RPMI7951 (cell line): ENCODE data around the gene TMEM134. TPM values are rescaled to one million over a fixed set of nuclear protein-coding genes. Genes with fewer than 3 reads are reported as not detected.
"Not testable (repeated sequence)": the region's sequence is repeated elsewhere in the genome, so short reads cannot be mapped to it uniquely, and the experiment has no call there.

Source experiments
- DNase-seq: peaks from one replicate; pipeline ENCODE4 v3.0.0-alpha.2; 2012; ENCODE audit warnings: low read depth
- total RNA-seq: library from RNA; depleted of rRNA; stranded (reverse); fragments of >200 nt; shearing (Covaris generic); gene quantifications from 2 replicates; pipeline ENCODE4 v1.2.3, GENCODE V29; 2014

The TMEM134 gene
- total RNA-seq, 1 experiment from 2014 or later = 28.0 TPM

DNA sequence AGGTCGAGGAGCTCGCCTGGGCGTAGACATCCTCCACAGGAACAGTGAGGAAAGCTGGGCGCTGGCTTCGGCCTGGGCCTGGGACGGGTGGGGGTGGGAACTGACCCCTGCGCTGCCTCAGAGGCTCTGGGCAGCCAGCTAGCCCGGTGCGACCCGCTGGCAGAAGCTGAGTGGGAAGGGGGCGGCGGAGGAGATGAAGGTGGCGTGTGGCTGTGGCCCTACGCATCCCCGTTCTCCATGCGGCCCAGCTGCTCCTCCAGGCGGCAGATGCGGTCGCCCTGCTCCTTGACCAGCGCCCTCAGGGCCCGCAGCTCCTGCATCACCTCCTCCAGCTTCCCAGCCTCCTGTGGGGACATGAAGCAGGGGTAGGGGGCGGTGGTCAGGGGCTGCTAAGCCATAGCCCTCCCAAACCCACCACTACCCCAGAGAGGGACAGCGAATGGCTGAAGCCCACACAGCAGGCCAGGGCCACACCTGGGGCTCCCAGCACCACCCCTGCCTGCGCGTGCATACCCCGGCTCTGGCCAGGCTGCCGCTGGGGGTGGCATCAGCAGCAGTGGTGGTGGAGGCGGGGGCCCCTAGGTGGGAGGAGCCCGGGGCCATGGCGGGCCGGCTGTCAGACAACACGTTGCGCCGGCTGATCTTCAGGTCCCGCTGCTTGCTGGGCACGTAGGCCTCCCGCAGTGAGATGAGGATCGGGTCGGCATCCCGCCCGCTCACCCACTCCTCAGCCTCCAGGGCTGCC lies 30.7 kb downstream of the TMEM134 start:
- DNase-seq = no peak

DNA sequence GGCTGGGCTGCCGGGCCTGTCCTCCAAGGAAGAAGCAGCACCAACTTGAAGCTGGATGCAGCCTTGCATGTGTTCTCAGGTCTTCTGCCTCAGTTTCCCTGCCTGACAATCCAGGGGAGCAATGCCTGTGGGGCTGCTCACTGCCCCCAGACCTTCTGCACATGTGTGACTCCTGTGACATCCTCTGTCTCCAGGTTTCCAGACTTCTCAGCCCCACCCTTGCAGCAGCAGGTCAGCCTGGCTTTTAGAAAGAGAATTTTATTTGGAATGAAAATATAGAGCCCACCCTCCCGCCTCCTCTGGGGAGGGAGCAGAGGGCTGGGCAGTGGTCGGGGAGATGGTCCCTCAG lies 31.3 kb downstream of the TMEM134 start:
- DNase-seq = no peak

DNA sequence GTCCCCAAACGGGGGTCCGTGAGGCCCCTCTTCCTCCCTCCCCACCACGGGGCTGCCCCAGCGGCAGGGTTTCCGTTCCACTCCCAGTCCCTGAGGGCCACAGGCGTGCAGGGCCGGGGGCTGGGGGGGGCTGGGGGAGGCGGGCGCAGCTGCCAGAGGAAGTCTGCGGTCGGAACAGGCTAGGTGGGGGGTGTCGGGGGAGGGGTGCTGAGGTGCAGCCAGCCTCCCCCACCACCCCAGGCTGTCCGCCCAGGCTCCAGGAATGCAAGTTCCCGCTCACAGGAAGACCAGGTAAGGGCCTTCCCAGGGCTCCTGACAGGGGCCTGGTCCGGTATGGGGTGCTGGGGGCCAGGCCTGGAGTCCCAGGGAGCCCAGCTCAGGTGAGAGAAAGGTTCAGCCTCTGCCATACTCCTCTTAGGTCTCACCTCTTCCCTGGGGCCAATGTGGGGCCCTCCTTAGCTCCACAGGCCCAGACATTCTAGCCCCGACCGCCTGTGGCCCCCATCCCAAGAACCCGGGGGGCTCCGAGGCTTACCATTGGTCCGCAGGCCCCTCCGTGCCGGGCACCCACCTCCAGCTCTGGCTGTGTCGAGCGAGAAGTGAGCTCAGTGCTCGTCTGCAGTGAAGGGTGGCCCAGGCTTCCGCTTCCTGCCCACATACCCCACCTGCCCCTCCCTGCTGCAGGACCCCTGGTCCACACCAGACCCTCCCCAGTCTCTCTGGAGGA lies 31.8 kb downstream of the TMEM134 start, which contains the start of gene PTPRCAP:
PTPRCAP (minus strand) TSS at position 601 of the 727 bp plus-strand sequence; CDS start at position 538, 63 bp downstream.
- no peak for DNase-seq

DNA sequence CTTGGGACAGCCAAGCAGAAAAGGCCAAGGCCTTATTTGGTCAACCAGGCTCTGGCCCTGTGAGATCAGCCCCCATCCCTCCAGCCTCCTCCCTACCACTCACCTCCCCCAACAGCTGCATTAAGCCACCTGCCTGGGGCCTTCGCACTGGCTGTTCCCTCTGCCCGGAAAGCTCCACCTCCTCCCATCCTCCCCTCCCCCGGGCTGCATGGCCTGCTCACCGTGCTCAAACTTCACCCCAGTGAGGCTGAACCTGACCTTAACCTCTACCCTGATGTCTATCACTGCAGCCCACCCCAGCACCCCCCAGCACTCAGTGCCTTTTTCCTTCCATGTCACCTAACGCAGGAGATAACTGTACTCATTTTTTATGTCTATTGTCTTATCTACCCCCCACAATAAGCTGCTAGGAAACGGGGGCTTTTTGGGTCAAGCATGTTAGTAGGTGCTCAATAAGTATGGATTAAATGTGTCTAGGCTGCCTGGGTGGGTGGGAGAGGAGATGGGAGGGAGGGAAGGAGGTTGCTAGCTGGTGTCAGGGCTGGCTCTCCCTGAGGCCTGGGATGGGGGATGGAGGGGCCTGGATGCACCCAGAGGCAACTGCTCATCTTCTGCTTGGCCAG lies 32.5 kb downstream of the TMEM134 start:
- DNase-seq = no peak

DNA sequence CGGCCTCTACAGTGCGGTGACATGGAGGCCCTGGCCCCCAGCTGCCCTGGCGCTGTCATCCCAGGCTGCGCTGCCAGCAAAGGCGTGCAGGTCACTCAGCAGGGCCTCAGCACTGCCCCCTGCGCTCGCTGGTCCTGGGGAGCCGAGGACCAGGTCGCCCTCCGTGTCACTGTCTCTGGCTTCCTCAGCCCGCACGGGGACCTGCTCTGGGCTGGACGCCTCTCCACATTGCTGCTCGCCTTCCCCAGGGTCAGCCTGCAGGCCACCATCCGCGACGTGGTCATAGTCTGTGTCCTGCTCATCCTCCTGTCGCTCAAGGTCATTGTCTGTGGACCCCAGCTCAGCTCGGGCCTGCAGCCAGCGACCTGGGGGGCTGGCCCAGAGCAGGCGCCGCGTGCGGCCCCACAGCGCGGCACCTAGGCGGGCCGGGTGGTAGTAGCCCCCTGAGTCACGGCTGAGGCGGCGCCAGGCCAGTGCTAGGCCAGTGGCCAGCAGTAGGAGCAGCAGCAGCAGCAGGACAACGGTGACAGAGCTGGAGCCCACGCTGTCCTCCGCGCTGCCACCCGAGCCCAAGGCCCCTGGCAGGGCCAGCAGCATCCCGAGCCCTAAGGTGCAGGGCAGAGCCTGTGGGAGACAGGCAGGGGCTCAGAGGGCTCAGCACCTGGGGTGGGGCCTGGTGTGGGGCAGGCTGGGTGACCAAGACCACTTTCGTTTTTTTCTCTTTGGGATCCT lies 33.2 kb downstream of the TMEM134 start:
- no peak for DNase-seq

DNA sequence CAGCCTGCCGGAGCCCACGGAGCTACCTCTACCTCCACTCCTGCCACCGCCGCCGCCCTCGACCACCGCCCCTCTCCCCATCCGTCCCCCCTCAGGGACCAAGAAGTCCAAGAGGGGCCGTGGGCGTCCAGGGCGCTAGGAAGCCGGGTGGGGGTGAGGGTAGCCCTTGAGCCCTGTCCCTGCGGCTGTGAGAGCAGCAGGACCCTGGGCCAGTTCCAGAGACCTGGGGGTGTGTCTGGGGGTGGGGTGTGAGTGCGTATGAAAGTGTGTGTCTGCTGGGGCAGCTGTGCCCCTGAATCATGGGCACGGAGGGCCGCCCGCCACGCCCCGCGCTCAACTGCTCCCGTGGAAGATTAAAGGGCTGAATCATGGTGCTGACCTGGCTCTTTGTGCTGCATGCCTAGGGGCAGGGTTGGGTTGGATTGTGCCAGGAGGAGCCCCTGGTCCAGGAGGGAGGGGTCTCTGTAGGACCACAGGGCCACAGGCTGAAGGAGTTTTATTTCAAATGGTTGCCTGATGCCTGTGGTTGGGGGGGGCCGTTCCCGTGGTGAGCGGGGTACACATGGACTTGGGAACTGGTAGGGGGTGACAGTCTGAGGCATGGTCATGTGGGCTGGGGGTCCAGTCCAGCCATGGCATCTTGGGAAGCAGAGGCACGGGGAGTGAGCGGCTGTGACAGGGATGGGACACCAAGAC lies 33.9 kb downstream of the TMEM134 start:
- no peak for DNase-seq

DNA sequence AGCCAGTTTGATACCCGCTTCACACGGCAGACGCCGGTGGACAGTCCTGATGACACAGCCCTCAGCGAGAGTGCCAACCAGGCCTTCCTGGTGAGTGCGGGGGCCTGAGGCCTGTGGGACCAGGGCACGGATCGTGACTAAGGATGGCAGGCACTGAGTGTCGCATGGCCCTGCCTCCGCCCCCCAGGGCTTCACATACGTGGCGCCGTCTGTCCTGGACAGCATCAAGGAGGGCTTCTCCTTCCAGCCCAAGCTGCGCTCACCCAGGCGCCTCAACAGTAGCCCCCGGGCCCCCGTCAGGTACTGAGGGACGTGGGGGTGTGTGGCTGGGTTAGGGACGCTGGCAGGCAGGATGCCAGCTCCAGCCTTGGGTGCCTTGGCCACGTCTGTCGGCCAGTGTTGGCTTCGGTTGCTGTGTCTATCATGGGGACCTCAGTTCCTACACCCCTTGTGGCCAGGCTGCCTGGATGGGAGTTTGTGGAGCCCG lies 34.6 kb downstream of the TMEM134 start:
- DNase-seq = no peak

DNA sequence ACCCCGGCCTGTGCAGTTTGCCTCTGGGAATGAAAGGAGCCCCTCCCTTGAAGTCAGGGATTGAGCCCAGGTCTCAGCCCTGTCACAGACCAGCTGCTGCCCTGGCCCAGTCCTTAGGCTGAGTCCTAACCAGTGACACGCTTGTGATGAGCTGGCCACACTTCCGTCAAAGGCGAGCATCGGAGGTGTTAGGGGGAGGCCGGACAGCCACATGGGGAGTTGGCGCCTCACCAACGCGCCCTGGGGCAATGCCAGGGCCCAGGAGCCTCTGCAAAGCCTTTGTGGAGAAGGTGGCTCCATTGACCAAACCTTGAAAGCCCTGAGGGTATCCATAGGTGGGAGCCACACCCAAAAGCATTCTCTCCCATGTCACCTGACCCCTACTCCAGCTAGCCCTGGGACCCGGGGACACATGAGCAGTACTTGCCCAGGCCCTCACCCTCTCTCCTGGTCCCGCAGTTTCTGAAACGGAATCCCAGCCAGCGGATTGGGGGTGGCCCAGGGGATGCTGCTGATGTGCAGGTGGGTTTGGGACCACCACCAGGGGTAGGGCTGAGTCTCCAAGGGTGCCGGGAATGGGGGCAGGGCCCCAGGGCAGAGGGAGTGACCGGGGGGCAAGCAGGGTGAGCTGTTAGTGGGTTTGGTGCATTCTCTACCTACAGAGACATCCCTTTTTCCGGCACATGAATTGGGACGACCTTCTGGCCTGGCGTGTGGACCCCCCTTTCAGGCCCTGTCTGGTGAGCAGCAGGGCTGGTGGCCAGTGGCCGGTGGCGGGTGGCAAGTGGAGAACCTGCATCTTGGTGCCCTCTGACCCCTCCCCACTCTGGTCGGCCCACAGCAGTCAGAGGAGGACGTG lies 35.3 kb downstream of the TMEM134 start:
- no peak for DNase-seq

DNA sequence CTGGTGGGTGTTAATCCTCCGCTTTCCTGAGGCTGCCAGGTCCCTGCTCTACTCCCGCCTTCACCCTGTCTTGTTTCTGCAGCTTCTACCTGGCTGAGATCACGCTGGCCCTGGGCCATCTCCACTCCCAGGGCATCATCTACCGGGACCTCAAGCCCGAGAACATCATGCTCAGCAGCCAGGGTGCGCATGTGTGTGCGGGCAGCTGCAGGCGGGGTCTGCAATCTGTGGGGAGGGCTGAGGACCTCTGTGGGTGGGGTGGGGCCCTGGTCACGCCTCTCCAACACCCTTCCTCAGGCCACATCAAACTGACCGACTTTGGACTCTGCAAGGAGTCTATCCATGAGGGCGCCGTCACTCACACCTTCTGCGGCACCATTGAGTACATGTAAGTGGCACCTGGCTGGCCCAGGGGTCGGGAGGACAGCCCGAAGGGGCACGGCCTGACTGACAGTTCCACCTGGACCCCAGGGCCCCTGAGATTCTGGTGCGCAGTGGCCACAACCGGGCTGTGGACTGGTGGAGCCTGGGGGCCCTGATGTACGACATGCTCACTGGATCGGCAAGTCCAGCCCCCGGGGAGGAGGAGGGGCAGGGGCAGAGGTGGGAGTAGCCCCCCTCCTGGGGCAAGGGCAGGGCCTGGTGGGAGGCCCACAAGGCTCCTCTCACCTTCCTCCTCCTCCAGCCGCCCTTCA lies 36.2 kb downstream of the TMEM134 start:
- DNase-seq = no peak

DNA sequence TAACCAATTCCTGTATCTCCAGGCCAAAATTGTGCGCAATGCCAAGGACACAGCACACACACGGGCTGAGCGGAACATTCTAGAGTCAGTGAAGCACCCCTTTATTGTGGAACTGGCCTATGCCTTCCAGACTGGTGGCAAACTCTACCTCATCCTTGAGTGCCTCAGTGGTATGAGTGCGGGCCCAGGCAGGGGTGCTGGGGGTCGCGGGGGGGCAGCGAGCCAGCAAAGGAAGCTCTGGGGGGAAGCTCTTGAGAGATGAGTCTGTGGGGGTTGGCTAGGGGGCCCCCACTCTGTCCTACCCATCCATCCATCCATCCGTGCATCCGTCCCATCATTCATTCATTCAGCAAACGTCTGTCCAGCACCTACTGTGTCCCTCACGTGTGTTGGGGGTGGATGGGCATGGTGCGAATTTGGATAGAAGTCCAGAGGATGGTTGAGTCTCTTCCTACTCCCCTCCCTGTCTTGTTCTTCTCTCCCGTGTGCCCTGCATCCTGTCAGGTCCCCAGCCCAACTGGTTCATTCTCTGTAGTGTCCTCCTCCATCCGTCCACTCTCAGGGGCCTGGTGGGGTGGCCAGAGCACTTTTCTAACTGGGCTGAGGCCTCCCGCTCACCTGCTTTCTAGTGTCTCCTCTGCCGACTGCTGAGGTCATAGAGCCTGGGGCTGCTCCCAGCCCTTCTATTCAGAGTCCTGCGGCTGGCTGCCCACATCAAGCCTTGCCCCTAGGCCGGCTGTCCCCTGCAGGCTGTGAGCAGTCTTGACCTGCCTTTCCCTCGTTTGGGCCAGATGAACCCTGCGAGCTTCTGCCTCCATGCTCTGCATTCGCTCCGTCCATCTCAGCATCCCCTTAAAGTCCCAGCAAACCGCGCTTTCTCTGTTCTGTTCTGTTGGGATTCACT lies 37.5 kb downstream of the TMEM134 start:
- DNase-seq = no peak

DNA sequence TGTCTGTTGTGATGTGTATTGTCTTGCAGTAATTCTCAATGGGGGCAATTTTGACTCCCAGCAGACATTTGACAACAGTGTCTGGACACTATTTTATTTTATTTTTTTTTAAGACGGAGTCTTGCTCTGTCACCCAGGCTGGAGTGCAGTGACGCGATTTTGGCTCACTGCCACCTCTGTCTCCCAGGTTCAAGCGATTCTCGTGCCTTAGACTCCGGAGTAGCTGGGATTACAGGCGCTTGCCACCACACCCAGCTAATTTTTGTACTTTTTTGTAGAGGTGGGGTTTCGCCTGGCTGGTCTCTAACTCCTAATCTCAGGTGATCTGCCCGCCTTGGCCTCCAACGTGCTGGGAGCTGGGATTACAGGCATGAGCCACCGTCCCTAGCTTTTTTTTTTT lies 39.3 kb downstream of the TMEM134 start:
- DNase-seq = no peak

DNA sequence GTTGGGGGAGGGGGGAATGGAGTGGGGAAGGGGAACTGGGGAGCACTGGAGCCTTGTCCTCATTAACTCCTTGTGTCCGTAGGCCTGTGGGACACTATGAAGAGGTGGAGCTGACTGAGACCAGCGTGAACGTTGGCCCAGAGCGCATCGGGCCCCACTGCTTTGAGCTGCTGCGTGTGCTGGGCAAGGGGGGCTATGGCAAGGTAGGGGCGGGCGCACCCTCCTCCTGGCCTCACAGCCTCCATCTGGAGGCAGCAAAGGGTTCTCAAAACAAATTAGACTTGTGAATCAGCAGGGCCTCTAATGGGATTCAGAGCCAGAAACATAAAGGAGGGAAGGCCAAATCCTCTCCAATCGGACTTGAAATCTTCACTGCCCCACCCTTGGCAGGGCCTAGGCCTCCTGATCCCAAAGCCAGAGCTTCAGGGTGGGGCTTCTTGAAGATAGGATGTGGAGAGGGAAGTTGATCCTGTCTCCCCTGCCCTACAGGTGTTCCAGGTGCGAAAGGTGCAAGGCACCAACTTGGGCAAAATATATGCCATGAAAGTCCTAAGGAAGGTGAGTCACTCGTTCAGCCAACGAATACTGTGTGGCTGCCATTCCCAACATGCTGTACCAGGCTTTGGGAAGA lies 39.9 kb downstream of the TMEM134 start:
- DNase-seq = no peak

DNA sequence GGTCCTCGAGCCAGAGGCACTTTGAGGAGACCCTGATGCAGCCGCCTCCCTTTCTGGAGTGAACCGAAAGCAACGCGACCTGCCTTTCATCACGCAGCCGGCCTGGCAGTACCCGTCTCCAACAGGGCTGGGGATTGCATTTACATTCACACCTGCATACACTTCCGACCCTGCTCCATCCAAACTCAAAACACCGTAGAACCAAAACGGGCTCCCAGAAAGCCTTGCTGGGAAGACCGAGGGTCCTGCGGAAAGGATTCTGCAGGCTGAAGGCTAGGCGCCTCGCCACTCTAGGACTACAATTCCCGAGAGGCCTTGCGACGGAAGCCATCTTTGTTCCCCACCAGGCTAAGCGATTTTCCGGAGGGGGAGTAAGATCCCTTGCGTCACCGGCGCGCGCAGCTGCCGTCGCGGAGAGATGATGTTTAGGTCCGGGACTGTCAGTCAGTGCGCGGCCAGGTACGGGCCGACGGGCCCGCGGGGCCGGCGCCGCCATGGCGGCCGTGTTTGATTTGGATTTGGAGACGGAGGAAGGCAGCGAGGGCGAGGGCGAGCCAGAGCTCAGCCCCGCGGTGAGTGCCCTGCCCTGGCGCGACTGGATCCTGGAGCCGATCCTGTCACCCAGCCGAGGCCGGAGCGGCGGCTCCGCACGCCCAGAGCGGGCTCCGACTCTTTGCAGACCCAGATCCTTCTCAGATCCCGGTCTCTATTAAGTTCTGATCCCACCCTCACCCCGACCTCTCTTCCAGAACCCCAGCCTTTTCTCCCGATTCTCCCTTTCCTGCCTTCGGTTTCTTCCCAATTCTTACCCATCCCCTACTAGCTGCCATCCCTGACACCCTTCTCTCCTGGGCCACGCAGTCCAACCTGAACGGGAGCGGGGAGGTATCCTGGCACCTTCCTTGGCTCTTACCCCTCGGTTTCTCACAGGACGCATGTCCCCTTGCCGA lies 40.7 kb downstream of the TMEM134 start, which contains the start of gene RPS6KB2:
RPS6KB2 (plus strand) TSS at position 443 of the 950 bp plus-strand sequence; CDS start at position 495, 52 bp downstream.
- peak; percentile 94 for DNase-seq

DNA sequence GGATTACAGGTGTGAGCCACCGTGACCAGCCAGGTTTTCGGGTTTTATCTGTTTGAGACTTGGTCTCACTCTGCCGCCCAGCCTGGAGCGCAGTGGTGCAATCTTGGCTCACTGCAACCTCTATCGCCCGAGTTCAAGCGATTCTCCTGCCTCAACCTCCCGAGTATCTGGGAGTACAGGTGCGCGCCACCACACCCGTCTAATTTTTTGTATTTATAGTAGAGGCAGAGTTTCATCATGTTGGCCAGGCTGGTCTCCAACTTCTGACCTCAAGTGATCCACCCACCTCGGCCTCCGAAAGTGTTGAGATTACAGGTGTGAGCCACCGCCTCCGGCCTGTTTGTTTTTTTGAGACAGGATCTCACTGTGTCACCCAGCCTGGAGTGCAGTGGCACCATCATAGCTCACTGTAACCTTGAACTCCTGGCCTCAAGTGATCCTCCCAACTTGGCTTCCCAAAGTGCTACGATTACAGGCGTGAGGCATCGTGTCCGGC lies 41.6 kb downstream of the TMEM134 start:
- not testable (repeated sequence) for DNase-seq

DNA sequence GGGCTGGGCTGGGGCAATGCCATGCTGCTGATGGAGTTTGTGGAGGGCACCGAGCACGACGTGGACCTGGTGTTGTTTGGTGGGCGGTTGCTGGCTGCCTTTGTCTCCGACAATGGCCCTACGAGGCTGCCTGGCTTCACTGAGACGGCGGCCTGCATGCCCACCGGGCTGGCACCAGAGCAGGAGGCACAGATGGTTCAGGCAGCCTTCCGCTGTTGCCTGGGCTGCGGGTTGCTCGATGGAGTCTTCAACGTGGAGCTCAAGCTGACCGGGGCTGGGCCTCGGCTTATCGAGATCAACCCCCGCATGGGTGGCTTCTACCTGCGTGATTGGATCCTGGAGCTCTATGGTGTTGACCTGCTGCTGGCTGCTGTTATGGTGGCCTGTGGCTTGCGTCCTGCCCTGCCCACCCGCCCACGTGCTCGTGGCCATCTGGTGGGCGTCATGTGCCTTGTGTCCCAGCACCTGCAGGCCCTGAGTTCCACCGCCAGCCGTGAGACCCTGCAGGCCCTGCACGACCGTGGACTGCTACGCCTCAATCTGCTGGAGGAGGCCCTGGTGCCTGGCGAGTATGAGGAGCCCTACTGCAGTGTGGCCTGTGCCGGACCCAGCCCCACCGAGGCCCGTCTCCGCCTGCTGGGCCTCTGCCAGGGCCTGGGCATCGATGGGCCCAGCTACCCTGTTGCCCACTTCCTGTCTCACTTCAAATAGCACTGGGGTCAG lies 45.0 kb downstream of the TMEM134 start:
- no peak for DNase-seq

DNA sequence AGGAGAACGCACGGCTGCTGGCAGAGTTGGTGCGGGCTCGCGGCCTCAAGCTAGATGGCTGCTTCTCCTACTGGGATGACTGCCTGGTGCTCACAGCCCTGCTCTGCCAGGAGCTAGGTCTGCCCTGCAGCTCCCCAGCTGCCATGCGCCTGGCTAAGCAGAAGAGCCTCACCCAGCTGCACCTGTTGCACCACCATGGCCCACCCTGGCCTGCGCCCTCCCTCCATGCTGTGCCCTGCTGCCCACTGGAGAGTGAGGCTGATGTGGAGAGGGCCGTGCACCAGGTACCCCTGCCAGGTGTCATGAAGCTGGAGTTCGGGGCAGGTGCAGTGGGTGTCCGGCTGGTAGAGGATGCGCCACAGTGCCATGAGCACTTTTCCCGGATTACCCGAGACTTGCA lies 45.6 kb downstream of the TMEM134 start:
- DNase-seq = no peak
